HCT116 (cell line): ENCODE measurements around the gene CPT1B.

ENCODE experiments used
- CEBPB ChIP-seq: IDR thresholded peaks from 2 replicates; pipeline ENCODE4 v1.6.1; 2012; ENCODE audit warnings: low read depth
- ELF1 ChIP-seq: IDR thresholded peaks from 2 replicates; pipeline ENCODE4 v1.6.1; 2012; ENCODE audit warnings: low read depth, borderline replicate concordance
- EZH2 ChIP-seq: fragments of 200-600 bp; sonication (generic); IDR thresholded peaks from 2 replicates; pipeline ENCODE4 v1.6.1; 2017; ENCODE audit warnings: antibody characterized with exemption, mixed run types
- JUND ChIP-seq: IDR thresholded peaks from 2 replicates; pipeline ENCODE4 v1.6.1; 2012
- POLR2A ChIP-seq: IDR thresholded peaks from 2 replicates; pipeline ENCODE4 v1.7.0; 2011; ENCODE audit warnings: borderline replicate concordance; ENCODE audit not compliant: insufficient read depth, insufficient read length; ENCODE audit errors: extremely low read depth
- POLR2AphosphoS5 ChIP-seq: IDR thresholded peaks from 2 replicates; pipeline ENCODE4 v1.6.1; 2011; ENCODE audit warnings: mild to moderate bottlenecking, low read depth, low read length, moderate library complexity
- RAD21 ChIP-seq: IDR thresholded peaks from 2 replicates; pipeline ENCODE4 v1.6.1; 2012; ENCODE audit warnings: low read depth, mild to moderate bottlenecking
- SIN3A ChIP-seq: IDR thresholded peaks from 2 replicates; pipeline ENCODE4 v1.6.1; 2012; ENCODE audit warnings: low read depth
- SRF ChIP-seq: IDR thresholded peaks from 2 replicates; pipeline ENCODE4 v1.6.1; 2012; ENCODE audit warnings: low read depth
- ZFX ChIP-seq: fragments of 450-650 bp; IDR thresholded peaks from 2 replicates; pipeline ENCODE4 v1.6.1; 2017
- ZNF274 ChIP-seq: fragments of 200-500 bp; sonication (Bioruptor generic); IDR thresholded peaks from 2 replicates; pipeline ENCODE4 v1.6.1; 2014; ENCODE audit warnings: mild to moderate bottlenecking, low read depth, low read length, inconsistent platforms
- TF ChIP-seq, protein P1 (sequence below), 3 experiments: fragments of 200-600 bp in 1 of 3; sonication (generic) in 1 of 3; IDR thresholded peaks in 2 of 3; conservative IDR thresholded peaks in 1 of 3; 2 replicates each; pipeline ENCODE4 v1.5.1; 2012 to 2017; ENCODE audit warnings: low read depth in 2 of 3, low read length in 2 of 3, antibody characterized with exemption in 1 of 3, borderline replicate concordance in 1 of 3, control low read depth in 1 of 3, mild to moderate bottlenecking in 1 of 3, mixed read lengths in 1 of 3, mixed run types in 1 of 3, moderate library complexity in 1 of 3; ENCODE audit not compliant: insufficient read depth in 1 of 3
- TF ChIP-seq, protein P2 (sequence below): IDR thresholded peaks from 2 replicates; pipeline ENCODE4 v1.6.1; 2012

DNA sequence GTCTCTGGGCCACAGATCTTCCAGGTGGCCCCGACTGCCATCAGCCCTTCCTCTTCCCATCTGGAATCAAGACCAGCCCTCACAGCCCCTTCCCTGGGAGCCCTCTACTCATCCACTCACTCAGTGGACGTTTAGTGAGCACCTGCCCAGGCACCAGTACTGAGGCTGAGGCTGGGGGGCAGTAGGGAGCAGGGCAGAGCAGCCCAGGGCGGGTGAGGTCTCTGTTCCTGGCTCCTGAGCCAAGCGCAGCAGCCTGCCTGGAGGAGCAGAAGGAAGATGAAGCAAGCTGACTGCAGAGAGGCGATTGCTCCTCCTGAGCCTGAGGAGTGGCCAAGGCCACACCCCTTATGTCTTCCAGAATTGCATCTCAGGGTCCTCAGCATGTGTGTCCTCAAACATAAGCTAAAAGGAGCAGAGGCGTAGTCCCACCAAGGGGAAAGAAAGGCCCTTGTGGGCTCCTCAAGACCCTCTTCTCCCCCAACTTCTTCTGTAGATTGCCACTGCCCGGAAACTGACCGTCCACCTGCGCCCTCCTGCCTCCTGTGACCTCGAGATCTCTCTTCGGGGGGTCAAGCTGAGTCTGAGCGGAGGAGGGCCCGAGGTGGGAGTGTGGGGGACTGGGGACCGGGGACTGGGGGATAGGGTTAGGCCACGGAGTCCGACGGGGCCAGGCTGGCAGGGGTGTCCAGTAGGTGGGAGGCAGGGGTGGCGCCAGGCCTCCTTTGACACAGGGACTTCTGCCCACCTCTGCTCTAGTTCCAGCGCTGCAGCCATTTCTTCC, 28.1 kb upstream of the CPT1B start:
- TF ChIP-seq, protein P1, sequence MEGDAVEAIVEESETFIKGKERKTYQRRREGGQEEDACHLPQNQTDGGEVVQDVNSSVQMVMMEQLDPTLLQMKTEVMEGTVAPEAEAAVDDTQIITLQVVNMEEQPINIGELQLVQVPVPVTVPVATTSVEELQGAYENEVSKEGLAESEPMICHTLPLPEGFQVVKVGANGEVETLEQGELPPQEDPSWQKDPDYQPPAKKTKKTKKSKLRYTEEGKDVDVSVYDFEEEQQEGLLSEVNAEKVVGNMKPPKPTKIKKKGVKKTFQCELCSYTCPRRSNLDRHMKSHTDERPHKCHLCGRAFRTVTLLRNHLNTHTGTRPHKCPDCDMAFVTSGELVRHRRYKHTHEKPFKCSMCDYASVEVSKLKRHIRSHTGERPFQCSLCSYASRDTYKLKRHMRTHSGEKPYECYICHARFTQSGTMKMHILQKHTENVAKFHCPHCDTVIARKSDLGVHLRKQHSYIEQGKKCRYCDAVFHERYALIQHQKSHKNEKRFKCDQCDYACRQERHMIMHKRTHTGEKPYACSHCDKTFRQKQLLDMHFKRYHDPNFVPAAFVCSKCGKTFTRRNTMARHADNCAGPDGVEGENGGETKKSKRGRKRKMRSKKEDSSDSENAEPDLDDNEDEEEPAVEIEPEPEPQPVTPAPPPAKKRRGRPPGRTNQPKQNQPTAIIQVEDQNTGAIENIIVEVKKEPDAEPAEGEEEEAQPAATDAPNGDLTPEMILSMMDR (IDR thresholded peaks at IDR 0.05 in 2 of 3, conservative IDR thresholded peaks at IDR 0.05 in 1 of 3; ENCODE audit: borderline replicate concordance in 1 of 3, insufficient read depth in 1 of 3, low read depth in 2 of 3, low read length in 2 of 3), result peak in 2 of 3 experiments; percentile 26 to 33; a peak in 2 of 6 replicates
- TF ChIP-seq SIN3A (no peak), POLR2A (no peak), POLR2AphosphoS5 (no peak), JUND (no peak), ELF1 (no peak), EZH2 (no peak), ZFX (no peak), SRF (no peak), RAD21 (no peak), ZNF274 (no peak), CEBPB (no peak)
- TF ChIP-seq, protein P2, sequence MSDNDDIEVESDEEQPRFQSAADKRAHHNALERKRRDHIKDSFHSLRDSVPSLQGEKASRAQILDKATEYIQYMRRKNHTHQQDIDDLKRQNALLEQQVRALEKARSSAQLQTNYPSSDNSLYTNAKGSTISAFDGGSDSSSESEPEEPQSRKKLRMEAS, result no peak
